RPMI7951 (cell line): ENCODE results near the gene XYLT1. TPM values are rescaled to one million over a fixed set of nuclear protein-coding genes. Genes with fewer than 3 reads are reported as not detected.
A peak's percentile ranks its signal among the peaks of the same experiment; 100 is the strongest.

Experiments used
- DNase-seq: peaks from one replicate; pipeline ENCODE4 v3.0.0-alpha.2; 2012; ENCODE audit warnings: low read depth
- total RNA-seq: library from RNA; depleted of rRNA; stranded (reverse); fragments of >200 nt; shearing (Covaris generic); gene quantifications from 2 replicates; pipeline ENCODE4 v1.2.3, GENCODE V29; 2014

The XYLT1 gene
- total RNA-seq, 1 experiment from 2014 or later = 4.0 TPM

- DNase-seq = no peak
Measured at GRCh38 chr16:17289674-17290635, 180.8 kb downstream of the XYLT1 start.

DNA sequence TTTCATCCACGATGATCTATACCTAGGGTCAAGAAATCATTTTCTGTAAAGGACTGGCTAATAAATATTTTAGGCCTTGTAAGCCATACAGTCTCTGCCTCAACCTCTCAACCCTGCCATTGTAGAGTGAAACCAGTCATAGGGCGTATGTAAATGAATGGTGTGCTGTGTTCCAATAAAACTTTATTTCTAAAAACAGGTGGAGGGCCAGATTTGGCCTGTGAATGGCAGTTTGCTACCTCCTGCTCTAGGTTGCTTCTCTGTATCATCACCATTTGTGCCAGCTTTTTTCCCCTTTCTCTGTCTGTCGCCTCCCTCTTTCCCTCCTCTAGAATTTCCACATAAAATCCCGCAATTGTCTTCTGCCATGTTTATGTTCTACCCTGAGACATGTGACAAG lies 181.7 kb downstream of the XYLT1 start:
- DNase-seq = no peak

GRCh38 chr16:17287166-17287800 lies 183.5 kb downstream of the XYLT1 start:
- DNase-seq = no peak

GRCh38 chr16:17286443-17286842 lies 184.3 kb downstream of the XYLT1 start:
- DNase-seq = no peak

- DNase-seq = no peak
Measured at GRCh38 chr16:17283016-17283415, 187.7 kb downstream of the XYLT1 start.

DNA sequence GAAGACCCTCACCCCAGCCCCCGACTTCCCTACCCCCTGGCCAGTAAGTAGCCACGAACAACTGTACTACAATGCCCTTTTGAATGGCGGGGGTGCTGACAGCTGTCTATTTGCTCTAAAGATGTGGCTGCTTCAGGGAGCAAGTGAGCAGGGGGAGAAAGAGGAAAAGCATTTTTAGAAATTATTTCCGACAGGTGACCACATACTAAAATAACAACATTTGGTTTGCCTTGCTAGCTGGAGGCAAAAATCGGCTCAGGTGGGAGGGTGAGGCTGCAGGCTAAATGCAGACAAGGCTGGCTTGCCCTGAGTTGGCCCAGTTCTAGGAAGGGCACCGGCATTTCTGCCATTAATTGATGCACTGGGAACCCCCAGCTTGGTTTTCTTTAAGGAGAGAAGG lies 188.5 kb downstream of the XYLT1 start:
- DNase-seq = no peak

GRCh38 chr16:17281052-17281451 lies 189.7 kb downstream of the XYLT1 start:
- no peak for DNase-seq

- DNase-seq = no peak
Measured at GRCh38 chr16:17278988-17279387, 191.8 kb downstream of the XYLT1 start.

DNA sequence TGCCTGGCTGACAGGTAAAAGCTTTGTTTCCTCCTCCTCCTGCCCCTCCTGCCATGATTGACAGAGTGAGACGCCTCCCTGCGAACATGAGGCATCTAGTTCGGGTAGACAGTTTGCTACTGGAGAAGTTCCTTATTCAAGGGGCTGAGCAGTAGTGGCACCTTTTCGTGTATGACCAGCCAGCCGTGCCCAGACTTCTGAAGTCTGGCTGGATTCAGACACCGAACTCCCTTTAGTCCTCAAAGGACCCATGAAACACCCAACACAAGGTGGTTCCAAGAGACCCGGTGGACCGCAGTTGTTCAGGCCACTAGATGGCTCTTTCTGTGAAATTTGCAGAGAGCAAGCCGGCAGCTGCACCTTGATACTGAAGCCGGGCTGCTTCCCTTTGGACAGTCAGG lies 192.8 kb downstream of the XYLT1 start:
- peak; percentile 4 for DNase-seq

DNA sequence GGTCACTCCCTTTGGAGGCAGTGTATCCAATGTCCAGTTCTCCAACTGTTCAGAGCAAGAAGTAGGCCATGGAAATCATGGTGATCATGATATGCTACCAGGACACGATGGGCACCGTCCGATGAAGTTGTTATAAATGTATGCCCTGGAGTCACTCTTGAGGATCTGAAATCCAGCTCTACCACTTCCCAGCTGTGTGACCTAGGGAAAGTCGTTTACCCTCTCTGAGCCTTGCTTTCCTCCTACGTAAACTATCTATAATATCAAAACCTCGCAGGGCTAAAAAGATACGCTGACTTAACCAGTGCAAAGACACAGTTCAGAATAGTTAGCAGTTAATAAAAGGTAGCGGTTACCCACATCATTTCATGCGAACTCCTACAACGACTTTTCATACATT lies 194.2 kb downstream of the XYLT1 start:
- no peak for DNase-seq

DNA sequence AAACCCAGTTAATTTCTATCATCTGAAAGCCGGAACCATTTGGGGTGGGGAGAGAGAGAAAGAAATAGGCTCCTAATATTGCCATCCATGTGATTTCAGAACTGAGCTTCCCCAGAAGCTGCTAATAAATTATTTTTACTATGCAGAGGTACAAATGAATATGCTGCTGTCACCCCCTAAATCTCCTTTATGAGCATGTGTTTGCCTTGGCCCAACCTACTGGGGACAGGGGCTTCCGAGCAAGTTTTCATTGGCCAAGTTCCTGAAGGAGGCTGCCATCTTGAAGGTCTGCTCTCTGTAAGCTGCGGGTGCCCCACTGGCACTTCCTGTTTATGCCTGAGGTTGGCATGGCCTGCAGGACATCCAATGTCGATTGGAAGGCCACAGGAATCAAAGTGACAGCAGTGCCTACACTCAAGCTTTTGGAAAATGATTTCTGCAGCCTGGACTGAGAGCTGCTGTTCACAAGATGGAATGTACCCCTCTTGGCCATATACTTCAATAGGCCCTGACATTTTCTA lies 194.7 kb downstream of the XYLT1 start:
- DNase-seq = peak; percentile 3

GRCh38 chr16:17275076-17276009 lies 195.4 kb downstream of the XYLT1 start:
- peak; percentile 16 for DNase-seq

GRCh38 chr16:17273142-17273561 lies 197.6 kb downstream of the XYLT1 start:
- peak; percentile 81 for DNase-seq

DNA sequence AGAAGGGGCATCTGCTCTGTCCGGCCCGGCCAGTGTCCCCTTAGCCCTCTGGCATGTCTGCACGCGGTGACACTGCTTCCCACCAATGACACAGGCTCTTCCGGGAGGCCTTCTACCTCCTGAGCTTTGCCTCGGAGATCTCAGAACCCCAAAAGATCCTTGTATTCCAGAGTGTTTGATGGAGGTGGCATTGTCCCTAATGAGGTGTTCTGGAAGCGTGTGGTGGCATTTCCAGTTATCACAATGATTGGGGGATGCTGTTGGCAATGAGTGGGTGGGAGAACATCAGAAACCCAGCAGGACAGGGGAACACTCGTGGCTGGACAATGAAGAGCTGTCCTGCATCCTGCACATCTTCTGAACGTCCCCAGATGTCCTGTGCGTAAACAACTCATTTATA lies 198.0 kb downstream of the XYLT1 start:
- no peak for DNase-seq

DNA sequence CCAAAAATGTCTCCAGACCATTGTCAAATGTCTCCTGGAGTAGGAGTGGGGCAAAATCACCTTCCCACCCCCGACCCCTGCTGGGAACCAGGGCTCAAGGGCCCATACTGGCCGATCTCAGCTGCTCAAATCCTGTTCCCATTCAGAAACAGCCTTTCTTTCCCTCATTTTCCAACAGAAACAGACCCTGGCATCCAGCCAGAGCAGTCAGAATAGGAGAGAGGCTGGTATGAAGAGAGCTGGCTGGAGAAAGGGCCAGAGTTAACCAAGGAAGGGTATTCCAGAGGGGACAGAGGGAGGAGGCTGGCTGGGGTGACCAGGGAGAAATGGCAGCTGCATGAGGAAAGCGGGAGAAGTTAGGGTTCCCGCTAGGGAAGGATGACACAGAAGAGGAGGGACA lies 199.1 kb downstream of the XYLT1 start:
- DNase-seq = no peak

DNA sequence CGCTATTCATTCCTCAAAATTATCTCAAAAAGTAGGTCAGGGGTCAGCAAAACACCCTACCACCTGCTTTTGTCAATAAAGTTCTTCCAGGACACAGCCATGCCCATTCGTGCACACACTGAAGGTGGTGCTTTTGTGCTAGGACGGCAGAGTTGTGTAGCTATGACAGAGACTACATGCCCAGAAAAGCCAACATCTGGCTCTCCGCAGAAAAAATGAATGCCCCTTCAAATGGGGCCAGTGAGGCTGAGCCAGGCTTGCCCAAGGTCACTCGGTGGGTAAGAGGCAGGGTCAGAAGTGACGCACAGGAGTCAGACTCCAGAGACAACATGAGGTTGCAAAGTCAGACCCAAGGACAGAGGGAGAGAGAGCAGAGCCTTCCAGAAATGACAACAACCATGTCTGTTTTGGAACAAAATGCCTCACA lies 200.1 kb downstream of the XYLT1 start:
- no peak for DNase-seq

- no peak for DNase-seq
Measured at GRCh38 chr16:17270111-17270510, 200.6 kb downstream of the XYLT1 start.

DNA sequence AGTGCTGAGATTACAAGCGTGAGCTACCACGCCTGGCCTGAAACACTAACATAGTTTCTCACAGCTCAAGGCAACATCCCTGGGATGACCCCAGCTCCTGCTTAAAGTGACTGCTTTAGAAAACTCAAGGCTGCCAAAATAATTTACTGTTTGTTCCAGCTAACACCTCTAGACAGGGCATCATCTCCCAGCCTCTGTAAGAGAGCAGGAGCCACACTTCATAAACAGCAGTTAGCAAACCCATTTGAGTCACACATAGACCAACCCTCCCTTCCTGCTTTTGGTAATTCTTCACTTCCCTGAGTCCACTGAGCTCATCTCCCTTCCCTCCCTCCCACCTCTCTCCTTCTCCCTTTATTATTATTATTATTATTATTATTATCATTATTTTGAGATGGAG lies 201.3 kb downstream of the XYLT1 start:
- no peak for DNase-seq

DNA sequence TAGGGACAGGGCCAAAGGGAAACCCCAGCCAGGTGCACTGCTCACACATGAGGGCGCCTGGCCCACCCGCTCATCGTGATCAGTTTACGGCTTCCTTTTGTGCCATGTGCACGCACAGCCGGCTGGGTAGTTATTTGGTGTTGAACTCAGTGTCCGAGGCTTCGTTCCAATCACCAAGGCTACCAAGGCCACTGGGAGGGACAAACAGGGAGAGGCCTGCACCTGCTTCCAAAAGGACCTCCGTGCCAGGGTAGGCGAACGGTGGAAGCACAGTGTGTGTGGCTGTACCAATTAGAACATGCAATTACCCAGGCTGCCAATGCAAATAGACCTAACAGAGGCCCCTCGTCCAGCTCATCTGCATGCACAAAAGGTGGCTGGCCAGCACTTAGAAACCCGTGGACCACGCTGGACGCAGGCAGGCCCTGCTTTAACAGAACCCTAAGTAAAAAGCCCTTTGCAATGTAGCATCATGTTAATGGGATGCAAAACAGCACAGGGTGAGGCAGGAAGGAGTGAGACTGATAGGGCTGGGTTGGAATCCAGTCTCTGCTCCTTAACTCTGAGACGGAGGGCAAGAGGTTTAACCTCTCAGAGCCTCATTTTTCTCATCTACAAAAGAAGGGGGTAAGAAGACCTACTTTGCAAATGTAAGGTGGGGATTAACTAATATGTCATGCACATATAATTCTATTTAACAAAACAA lies 204.0 kb downstream of the XYLT1 start:
- no peak for DNase-seq

- no peak for DNase-seq
Measured at GRCh38 chr16:17265154-17265553, 205.6 kb downstream of the XYLT1 start.
